Mammary epithelial cell (primary cell): ENCODE data around the gene RARA.

Experiments used
- EZH2 ChIP-seq: IDR thresholded peaks from 2 replicates; pipeline ENCODE4 v1.6.1; 2012; ENCODE audit warnings: low read length, inconsistent platforms, borderline replicate concordance
- TF ChIP-seq, protein P1 (sequence below), 2 donors: IDR thresholded peaks in 1 of 2; conservative IDR thresholded peaks in 1 of 2; 2 replicates each; pipeline ENCODE4 v1.5.1; 2011 to 2012; ENCODE audit warnings: inconsistent platforms in 2 of 2, low read length in 2 of 2, mild to moderate bottlenecking in 2 of 2, control low read depth in 1 of 2, low read depth in 1 of 2; ENCODE audit not compliant: insufficient read depth in 1 of 2; ENCODE audit errors: extremely low read depth in 1 of 2

DNA sequence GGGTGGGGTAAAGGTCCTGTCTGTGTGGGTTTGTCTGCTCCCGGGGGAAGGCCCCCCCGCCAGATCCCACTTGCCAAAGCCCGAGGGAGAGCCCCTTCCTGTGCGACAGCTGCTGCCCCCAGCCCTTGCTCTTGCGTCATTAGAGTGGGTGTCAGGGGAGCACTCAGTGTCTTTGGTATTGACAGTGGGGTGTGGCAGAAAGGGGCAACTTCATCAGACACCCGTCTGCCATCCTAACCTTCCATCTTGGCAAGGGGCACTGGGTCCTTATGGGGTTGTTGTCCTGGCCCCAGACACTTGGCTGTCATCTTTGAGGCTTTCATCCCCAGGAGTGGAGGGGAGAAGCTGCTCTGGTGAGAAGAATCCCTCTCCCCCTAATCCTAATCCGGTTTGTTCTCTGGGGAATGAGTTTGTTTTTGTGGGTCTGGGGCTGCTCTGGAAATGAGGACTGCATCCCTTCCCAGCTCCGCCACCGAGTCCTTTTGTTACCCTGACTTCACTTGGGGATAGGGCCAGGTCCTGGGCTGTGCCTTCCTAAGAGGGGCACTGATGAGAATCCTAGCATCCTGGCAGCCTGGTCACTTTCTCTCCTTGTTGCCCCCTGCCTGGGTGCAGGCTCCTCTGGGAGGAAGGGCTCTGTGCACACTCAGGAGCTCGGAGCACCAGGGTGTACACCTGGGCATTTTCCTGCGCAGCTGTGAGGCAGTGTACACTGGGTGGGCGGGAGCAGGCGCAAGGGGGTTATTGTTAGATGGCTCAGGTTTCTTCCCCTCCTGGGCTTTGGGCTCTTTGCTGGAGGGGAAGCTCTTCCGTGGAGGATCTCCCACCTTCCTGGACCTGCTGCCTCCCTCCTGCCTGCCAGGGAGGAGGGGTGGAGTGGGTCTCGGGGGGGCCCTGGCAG, 34.5 kb downstream of the RARA start:
- TF ChIP-seq, protein P1, sequence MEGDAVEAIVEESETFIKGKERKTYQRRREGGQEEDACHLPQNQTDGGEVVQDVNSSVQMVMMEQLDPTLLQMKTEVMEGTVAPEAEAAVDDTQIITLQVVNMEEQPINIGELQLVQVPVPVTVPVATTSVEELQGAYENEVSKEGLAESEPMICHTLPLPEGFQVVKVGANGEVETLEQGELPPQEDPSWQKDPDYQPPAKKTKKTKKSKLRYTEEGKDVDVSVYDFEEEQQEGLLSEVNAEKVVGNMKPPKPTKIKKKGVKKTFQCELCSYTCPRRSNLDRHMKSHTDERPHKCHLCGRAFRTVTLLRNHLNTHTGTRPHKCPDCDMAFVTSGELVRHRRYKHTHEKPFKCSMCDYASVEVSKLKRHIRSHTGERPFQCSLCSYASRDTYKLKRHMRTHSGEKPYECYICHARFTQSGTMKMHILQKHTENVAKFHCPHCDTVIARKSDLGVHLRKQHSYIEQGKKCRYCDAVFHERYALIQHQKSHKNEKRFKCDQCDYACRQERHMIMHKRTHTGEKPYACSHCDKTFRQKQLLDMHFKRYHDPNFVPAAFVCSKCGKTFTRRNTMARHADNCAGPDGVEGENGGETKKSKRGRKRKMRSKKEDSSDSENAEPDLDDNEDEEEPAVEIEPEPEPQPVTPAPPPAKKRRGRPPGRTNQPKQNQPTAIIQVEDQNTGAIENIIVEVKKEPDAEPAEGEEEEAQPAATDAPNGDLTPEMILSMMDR (conservative IDR thresholded peaks at IDR 0.05 in 1 of 2, IDR thresholded peaks at IDR 0.05 in 1 of 2; ENCODE audit: extremely low read depth in 1 of 2, insufficient read depth in 1 of 2, low read depth in 1 of 2, low read length in 2 of 2) = no peak
- no peak for TF ChIP-seq EZH2
